ENCODE results near the gene CCBE1.
A peak's percentile ranks its signal among the peaks of the same experiment; 100 is the strongest.
"Not testable (repeated sequence)": the region's sequence is repeated elsewhere in the genome, so short reads cannot be mapped to it uniquely, and the experiment has no call there.

Gene CCBE1

DNA sequence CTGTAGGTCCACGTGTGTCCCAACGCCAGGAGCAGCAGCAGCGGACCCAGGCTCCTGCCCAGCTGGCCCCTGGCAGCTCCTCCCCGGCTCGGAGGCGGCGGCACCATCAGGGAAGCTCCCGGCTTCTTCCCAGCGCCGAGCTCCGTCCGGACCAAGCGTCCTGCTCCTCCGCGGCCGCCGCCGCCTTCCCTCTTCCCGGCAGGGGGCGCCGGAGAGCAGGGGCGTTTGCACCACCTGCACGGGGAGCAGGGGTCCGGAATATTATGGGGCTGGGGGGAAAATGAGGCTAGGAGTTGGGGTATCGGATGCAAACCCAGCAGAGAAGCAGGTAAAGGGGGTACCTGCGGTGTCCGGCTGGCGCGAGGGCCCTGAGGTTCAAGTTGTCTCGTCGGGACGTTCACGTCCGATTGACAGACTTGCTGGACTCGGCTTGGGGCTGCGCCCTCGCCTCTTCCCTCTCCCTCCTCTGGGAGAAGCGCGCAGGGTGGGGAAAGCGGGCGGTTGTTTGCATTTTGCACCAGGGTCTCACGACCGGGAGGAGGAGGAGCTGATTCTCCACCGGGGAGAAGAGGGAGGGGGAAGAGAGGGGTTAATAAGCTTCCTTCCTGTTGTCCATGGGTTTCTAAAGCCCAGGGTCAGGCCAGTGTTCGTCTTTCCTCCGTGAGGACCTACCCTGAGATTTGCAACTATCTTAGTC, at the start of gene CCBE1:
Gene CCBE1 (minus strand): TSS at position 188 of the 697 bp plus-strand sequence.
- peak; percentile 12 to 55 for DNase-seq

DNA sequence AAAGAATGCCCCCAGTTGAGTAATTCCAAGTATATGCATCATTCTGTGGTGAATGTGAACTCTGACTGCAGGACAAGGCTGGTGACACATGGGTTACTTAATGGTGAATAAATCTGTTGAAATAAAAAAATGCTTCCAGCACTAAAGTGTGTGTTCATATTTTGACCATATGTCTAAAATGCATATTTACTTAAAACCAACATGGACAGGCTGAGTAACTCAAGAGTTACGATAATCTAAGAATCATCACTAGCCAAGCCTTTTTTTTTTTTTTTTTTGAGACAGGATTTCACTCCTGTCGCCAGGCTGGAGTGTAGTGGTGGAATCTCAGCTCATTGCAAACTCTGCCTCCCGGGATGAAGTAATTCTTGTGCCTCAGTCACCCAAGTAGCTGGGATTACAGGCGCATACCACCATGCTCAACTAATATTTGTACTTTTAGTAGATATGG, 47.1 kb upstream of the CCBE1 start:
- no peak for DNase-seq

DNA sequence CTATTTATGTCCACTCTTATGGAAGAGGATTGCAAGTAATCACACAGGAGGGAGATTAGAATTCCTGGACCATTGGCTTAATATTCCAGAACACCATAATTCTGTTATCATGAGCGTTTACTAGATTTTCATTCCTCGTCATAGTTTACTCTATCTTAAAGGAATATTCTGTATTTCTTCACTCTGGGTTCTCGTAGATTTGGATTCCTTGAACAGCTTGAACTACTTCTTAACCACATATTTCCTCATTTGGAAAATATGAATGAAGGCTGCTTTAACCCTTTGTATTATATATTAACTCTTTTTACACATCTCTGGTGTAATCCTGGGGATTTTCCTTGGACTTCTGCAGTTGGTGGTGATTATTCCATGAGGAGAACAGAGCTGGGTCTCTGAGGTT, 46.3 kb upstream of the CCBE1 start:
- no peak for DNase-seq

DNA sequence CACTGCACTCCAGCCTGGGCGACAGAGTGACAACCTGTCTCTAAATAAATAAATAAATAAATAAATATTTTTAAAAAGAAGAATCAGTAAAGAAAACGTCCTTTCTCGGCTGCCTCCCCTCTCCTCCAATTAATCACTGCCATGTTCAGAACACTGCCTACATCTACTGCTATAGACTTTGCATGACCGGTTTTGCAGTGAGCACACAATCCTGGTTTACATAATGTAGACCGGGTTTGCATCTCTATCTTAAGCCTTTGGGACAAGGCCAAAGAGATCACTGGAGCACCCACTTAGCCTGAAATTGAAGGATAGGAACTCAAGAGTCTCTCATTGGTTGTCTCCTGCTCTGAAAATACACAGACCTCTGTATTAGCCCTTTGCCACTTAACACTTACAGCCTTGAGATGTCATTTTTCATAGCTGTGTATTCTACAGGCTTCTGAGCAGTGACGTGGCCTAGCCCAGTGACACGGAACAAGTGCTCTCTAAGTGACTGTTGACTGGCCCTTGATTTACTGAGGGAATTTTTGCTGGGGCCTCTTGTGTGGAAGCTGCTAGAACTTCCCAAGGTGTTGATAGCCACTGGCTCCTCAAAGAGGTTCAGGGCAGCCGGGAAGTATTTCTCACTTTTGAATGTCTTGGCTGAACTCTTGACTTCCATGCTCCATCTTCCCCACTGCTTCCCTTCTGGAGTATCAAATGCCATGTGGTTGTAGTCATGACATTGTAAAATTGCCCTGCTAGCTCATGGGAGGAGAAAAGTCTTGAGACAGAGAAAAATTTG, 45.3 kb upstream of the CCBE1 start:
- no peak for DNase-seq

DNA sequence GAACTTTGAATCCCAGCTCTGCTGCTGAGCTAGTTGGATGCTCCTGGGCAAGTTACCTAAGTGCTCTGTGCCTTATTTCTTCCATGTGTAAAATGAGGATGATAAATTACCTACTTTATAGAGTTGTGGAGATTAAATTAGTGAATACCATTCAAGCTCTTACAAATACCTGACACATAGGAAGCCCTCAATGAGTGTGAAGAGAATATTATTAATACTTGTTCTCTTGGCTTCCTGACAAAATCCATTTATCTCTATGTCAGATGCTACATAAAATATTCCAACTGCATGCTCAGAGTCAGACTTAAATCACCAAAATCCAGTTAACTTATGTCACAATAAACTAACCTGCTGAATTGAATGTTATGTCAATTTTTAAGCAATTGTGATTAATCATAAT, 42.9 kb upstream of the CCBE1 start:
- no peak for DNase-seq

DNA sequence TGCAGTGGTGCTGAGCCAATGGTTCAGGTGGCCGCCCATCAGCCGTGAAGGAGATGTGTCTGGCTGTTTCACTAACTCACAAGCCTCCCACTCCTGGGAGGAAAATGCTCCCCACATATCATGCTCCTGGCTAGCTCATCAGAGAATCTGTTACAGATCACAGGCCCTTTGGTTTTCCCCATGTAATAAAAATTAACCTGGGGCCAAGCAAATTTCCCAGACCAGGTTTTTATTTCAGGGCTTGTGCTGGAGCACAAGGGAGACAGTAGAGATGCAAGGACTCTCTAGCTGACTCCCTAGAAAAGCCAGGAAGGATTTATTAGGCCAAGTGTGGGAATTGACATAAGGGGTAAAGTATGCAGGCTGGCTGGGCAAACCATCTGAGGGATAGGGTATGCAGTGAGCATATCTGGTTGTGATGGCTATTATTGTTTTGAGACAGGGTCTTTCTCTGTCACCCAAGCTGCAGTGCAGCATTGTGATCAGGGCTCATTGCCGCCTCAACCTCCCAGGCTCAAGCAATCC, 40.6 kb upstream of the CCBE1 start:
- no peak for DNase-seq

DNA sequence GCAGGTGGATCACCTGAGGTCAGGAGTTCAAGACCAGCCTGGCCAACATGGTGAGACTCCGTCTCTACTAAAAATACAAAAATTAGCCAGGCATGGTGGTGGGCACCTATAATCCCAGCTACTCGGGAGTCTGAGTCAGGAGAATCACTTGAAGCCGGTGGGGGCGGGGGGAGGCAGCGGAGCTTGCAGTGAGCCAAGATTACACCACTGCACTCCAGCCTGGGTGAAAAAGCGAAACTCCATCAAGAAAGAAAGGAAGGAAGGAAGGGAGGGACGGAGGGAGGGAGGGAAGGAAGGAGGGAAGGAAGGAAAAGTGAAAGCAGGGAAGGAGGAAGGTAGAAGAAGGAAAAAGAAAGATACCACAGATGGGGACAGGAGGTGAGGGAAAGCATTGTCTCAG, 40.1 kb upstream of the CCBE1 start:
- not testable (repeated sequence) for DNase-seq

DNA sequence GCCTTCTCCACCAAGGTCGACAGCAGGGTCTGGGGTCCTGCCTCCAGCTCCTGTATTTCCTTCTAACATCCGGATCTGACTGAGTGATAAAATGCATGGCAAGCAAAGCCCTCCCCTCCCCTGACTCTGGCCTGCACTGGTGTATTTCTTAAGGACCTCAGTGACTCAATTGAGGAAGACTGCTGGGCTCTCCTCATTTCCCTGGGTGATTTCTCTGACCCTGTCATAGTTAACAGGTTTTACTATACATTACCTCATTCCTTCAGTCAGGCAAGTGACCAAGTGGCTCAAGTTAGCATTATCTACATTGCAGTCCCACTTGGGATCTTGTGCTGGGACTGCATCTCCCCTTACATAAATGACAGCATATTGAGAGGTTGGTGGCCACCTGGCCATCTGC, 38.8 kb upstream of the CCBE1 start:
- peak in 1 of 2 experiments; percentile 2 for DNase-seq

DNA sequence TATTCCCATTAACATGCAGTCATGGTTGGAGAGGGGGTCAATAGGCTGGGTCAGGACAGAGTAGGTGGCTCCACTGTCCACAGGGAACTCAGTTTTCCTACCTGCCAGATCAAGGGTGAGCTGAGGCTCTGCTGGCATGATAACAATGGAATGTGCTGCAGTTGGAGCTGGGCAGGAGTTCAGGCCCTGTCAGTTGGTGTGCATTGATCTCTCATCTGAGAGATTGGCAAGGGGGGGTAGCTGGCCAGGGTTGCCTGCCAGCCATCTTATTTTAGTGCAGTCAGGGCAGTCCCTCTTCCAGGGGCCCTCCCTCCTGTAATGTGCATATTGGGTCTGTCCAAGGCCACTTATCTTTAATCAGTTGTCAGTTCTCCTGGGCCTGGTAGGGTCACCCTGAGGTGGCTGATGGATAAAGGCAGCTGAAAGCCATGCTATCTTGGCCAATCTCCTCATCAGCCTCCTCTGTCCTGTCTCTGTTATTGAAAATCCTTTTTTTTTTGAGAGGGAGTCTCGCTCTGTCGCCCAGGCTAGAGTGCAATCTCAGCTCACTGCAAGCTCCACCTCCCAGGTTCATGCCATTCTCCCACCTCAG, 38.1 kb upstream of the CCBE1 start:
- DNase-seq = no peak

DNA sequence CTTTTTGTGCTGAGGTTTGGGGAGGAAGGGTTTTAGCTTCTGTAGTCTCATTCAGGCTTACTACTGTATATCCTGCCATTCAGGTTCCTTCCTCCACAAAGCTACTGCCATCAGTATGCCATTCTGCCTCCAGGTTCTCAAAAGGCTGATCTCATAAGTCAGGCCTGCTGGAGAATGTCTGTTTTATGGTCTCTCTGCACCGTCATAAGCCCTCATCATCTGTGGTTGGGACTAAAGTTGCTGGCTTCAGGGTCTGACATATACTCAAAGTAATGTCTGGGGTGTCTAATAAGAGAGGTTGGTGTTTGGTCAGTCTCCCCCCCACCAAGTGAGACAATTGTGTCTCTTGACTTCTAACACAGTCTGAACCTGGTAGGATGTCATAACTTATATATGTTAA, 36.2 kb upstream of the CCBE1 start:
- DNase-seq = no peak

DNA sequence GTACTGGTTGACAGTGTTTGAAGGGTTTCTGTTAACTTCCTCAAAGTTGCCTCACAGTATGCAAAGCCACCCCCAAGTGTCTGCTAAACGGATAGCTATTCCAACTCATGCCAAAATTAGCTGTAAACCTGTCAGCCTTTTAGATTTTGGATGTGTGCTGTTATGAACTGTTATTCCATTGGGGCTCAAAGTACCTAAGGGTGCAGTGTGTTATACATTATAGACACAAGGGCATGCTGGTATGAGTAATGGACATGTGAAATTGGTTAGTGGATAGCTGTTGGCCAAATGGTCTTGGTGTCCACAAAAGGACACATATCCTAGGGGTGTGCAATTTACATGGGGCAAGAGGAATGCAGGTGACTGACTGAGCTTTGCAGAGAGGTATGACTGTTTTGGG, 33.7 kb upstream of the CCBE1 start:
- DNase-seq = no peak

DNA sequence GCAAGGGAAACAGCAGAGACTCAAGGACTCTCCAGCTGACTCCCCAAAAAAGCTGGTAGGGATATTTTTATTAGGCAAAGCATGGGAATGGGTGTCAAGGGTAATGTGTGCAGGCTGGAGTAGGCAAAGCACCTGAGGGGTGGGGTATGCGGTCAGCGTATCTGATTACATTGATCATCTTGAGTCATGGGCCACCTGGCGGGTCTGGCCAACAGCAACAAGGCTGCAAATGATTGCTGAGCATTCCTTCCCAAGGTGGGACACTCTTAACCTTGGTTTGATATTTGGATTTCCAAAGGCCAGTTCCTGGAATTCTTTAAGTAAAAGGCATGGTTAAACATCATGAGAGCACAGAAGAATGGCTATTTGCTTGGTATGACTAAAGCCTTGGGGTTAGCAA, 32.6 kb upstream of the CCBE1 start:
- no peak for DNase-seq

DNA sequence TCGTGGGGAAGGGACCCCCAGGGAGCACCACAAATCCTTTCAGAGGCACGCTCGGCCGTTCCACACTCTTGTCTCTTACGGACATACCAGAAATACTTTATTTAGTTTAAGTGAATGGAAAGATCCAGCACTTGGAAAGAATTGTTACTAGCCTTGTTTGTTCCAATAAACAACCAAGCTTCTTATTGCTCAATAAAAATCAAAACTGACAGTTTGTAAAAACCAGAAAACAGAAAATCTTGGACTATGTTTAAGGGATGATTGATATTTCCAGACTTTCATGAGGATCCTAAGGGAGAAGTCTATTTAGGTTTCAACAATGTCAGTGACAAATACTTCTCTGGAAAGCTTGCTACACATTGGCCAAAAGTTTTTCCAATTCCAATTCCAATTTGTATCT, 31.6 kb upstream of the CCBE1 start:
- DNase-seq = no peak

DNA sequence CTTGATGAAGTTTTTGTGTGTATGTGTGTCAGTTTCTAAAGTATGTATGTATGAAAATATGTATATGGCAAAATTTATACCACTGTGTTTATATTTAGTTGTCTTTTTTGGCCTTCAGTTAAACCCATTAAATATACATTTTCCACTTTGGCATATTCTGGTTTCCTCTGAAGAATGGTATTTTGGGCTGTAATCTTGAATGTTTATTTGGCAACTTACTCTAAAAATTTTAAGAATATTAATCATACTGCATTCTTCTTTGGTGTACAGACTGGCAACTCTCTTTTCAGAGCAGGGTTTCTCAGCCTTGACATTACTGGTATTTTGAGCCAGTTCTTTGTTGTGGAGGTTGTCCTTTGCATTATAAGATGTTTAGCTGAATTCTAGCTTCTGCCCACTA, 27.9 kb upstream of the CCBE1 start:
- DNase-seq = no peak

DNA sequence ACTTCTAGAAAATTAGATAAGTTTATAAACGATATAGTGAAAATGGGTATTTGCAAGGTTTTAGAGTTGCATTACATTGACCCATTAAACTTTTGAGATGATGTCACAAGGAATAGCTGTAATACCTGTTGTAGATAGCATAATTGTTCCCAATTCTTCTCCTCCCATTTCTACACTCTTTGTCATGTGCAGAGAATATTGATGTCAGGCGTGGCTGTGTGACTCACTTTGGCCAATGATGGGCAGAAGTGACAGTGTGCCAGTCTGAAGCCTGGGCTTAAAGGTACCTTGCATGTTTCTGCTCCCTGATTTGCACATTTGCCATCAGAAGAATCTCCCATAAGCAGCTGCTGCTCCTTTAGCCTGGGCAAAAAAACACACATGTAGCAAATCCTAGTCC, 26.9 kb upstream of the CCBE1 start:
- no peak for DNase-seq

DNA sequence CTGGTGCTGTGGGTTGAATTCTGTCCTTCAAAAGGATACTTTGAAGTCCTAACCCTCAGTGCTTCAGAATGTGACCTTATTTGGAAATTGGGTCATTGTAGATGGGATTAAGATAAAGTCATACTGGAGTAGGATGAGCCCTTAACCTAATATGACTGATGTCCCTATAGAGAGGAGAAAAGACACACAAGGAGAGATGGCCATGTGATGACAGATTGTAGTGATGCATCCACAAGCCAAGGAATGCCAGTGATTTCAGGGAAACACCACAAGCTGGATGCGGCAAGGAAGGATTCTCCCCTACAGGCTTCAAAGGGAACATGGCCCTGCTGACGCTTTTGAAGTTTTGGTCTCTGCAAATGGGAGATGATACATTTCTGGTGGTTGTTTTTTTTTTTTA, 24.7 kb upstream of the CCBE1 start:
- DNase-seq = no peak

DNA sequence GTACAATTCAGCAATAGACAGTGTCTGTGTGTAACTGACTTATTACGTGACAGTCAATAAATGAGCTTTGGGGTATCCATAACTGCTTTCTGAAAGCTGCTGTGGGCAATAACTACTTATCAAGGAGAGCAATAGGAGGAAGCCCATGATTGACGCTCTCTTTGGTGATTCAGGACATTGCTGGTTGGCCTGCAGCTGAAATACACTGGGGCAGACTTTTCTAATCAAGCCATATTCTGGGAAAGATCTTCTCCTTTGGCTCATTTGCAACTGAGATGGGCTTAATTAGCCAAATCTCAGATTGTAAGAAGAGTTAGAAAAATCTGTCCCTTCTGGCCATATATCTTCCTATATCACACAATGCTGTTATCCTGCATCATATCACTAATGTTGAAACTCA, 24.0 kb upstream of the CCBE1 start:
- no peak for DNase-seq

DNA sequence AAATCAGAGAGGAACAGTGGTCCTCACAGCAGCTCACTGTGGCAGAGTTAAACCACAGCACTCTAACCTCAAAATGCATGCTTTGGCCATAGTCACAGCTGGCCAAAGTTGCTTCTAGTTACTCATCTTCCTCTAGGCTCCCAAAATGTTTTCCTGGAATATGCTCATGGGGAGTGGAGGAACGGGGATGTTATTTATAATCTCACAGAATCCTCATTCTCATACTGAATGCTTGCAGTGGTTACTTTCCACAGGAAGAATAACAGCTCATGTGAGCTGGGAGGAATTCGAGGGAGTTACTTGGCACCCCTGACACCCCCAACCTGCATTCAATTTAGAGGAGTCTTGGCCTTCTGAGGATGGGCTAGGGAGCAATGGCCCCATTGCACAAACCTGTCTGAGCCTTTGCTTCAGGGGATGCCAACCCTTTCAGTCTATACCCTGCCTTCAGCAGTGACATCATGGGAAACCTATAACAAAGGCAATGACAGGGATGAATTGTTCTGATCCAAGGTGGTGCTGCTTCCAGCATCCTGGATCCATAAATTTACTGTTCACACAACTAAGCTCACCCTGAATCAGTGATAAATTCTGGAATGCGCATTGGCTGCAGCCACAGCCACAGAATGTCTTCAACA, 22.4 kb upstream of the CCBE1 start:
- no peak for DNase-seq

DNA sequence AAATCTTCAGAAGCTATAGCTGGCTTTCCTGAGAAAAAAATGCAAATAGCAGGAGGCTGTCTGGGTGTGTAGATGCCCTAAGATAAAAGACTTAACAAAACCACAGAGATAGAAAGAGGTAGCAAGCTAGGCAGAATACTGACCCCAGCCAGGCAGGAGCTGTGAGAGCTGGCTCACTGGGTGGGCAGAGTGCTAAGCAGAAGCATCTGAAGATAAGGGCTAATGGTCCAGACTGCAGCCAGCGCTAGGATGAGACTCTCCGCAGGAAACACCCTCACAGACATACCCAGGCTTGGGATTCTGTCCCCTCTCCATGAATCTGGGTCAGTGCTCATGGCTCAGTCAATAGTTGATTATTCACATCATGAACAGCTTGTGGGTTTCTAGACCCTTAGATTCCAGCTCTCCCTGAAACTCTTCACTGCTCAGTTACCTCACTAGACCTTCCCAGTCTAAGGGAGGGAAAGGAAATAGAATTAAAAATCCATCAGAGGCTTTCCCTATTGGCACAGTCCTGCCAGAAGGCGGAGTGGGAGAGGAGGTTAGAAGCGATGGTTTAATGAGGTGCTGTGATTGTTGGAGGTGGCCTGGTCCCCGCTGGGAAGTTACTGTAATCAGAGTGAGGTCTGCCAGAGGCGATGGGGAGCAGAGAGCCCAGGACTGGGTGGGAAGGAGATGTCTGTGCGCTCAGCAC, 21.4 kb upstream of the CCBE1 start:
- DNase-seq = no peak

DNA sequence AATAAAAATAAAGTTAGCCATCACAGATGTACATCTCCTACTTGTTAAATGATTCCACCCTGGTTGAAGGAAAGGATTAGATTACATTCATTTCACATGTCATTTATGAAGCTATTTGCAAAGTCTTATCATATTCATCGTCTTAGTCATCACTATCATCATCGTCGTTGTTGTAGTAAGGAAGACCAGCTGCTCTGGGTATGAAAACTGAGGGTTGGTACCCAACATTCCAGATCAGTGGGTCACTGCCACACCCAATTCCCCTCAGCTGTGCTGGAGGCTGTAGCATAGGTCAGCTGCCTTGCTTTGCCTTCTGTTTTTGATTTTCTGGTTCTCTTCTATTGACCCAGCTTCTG, 20.9 kb upstream of the CCBE1 start:
- DNase-seq = no peak

DNA sequence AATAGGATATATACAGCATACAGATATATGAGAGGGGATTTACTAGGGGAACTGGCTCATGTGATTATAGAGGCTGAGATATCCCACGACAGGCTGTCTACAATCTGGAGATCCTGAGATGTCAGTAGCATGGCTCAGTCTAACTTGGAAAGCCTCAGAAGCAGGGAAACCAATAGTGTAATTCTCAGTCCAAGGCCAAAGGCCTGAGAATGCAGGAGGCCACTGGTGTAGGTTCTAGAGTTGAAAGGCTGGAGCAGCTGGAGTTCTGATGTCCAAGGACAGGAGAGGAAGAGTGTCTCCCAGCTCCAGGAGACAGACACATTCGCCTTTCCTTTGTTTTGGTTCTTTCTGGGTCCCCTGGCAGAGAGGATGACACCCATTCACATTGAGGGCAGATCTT, 20.1 kb upstream of the CCBE1 start:
- DNase-seq = no peak

DNA sequence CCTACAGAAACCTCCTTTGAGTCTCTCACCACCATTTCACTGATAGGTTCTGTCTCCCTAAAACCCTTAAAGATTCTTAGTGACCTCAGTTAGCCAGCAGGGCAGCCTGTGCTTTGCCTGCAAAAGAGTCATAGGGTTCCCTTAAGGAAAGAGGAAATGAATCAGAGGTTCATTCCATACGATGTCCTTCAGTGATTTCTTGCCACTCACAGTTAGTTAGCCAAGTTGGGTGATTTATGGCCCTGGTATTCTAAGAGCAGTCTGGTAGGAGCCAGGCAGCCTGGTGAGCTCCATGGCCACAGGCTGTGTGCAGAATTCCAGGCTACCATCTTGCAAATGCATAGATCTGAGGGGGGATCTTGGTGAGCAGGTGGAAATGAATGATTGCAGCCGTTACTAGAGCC, 18.7 kb upstream of the CCBE1 start:
- no peak for DNase-seq

DNA sequence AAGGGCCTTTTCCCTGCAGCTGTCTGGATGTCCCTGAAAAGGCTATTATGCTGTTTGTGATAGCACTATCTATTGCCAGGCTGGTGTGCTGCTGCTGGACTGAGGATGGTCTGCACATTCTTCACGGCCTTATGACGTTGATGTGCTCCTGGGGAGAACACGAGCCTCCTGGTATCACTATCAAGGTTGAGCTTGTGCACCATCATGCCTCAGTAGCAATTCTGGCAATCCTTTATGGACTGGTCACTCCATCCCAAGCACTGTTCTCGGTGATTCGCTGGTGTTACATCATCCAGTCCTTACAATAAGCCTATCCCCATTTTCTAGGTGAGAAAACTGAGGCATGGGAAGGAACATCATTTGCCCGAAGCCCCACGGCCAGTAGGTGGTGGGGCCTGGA, 18.2 kb upstream of the CCBE1 start:
- no peak for DNase-seq

All from NCI-H524 (cell line).